HL-60/S4 treated with phorbol 12-myristate 13-acetate at 8.2 ng/mL for 4 days and 3 days (cell line): ENCODE data around the gene RIOK1.

ENCODE experiments used
- in situ Hi-C: fragments of 300-500 bp; cut with MboI; formaldehyde crosslinking; loops from 2 replicates; pipeline ENCODE4 v1.15.0; 2022; ENCODE audit warnings: low sequenced_read_pairs

The RIOK1 gene

GRCh38 chr6:7406743-7407142 lies 17.1 kb downstream of the RIOK1 start:
- in situ Hi-C loops: loop anchor here (25.0 kb wide), 1 partner anchor 181 kb away; the partner anchor contains the start of gene SNRNP48

GRCh38 chr6:7409740-7410139 lies 20.1 kb downstream of the RIOK1 start:
- in situ Hi-C loops: loop anchor here (25.0 kb wide), 1 partner anchor 178 kb away; the partner anchor contains the start of gene SNRNP48

- in situ Hi-C loops: loop anchor here (25.0 kb wide), 1 partner anchor 176 kb away; the partner anchor contains the start of gene SNRNP48
Measured at GRCh38 chr6:7410851-7411250, 21.2 kb downstream of the RIOK1 start.

- in situ Hi-C loops: loop anchor here (25.0 kb wide), 1 partner anchor 176 kb away; the partner anchor contains the start of gene SNRNP48
Measured at GRCh38 chr6:7411328-7411727, 21.7 kb downstream of the RIOK1 start.

- in situ Hi-C loops: loop anchor here (25.0 kb wide), 1 partner anchor 174 kb away; the partner anchor contains the start of gene SNRNP48
Measured at GRCh38 chr6:7413151-7413823, 23.7 kb downstream of the RIOK1 start.

GRCh38 chr6:7414811-7415210 lies 25.2 kb downstream of the RIOK1 start:
- in situ Hi-C loops: loop anchor here (25.0 kb wide), 1 partner anchor 172 kb away; the partner anchor contains the start of gene SNRNP48

- in situ Hi-C loops: loop anchor here (25.0 kb wide), 1 partner anchor 170 kb away; the partner anchor contains the start of gene SNRNP48
Measured at GRCh38 chr6:7417684-7418083, 28.1 kb downstream of the RIOK1 start.

- in situ Hi-C loops: loop anchor here (25.0 kb wide), 1 partner anchor 169 kb away; the partner anchor contains the start of gene SNRNP48
Measured at GRCh38 chr6:7418238-7418905, 28.8 kb downstream of the RIOK1 start.

- in situ Hi-C loops: loop anchor here (25.0 kb wide), 1 partner anchor 168 kb away; the partner anchor contains the start of gene SNRNP48
Measured at GRCh38 chr6:7419065-7419464, 29.5 kb downstream of the RIOK1 start.

GRCh38 chr6:7421066-7421465 lies 31.5 kb downstream of the RIOK1 start:
- in situ Hi-C loops: loop anchor here (25.0 kb wide), 1 partner anchor 166 kb away; the partner anchor contains the start of gene SNRNP48

GRCh38 chr6:7424058-7424457 lies 34.5 kb downstream of the RIOK1 start:
- in situ Hi-C loops: loop anchor here (25.0 kb wide), 1 partner anchor 163 kb away; the partner anchor contains the start of gene SNRNP48

GRCh38 chr6:7424967-7425807 lies 35.6 kb downstream of the RIOK1 start:
- in situ Hi-C loops: loop anchor here (25.0 kb wide), 1 partner anchor 162 kb away; the partner anchor contains the start of gene SNRNP48

GRCh38 chr6:7425808-7426190 lies 36.2 kb downstream of the RIOK1 start:
- in situ Hi-C loops: no loop called here

GRCh38 chr6:7426447-7427169 lies 37.0 kb downstream of the RIOK1 start:
- in situ Hi-C loops: no loop called here

GRCh38 chr6:7431313-7431673 lies 41.7 kb downstream of the RIOK1 start:
- in situ Hi-C loops: no loop called here

GRCh38 chr6:7431674-7432390 lies 42.2 kb downstream of the RIOK1 start:
- in situ Hi-C loops: no loop called here

GRCh38 chr6:7432391-7433120 lies 42.9 kb downstream of the RIOK1 start:
- in situ Hi-C loops: no loop called here

- in situ Hi-C loops: no loop called here
Measured at GRCh38 chr6:7433121-7433617, 43.6 kb downstream of the RIOK1 start.

GRCh38 chr6:7434672-7435071 lies 45.1 kb downstream of the RIOK1 start:
- in situ Hi-C loops: no loop called here
